Renal cortex interstitium (tissue), 15 donors: ENCODE measurements around the gene CHM. TPM values are rescaled to one million over a fixed set of nuclear protein-coding genes. Genes with fewer than 3 reads are reported as not detected.
"Not testable (repeated sequence)": the region's sequence is repeated elsewhere in the genome, so short reads cannot be mapped to it uniquely, and the experiment has no call there.

Source experiments
- DNase-seq, 11 donors: peaks; one replicate each; pipeline ENCODE4 v3.0.0-alpha.2; 2013; ENCODE audit warnings: low read depth in 9 of 11, low spot score in 4 of 11; ENCODE audit errors: extremely low read depth in 1 of 11
- long read RNA-seq, 16 experiments: transcript quantifications; one replicate each; lab custom pipeline, GENCODE V29; 2026
- polyA plus RNA-seq, 3 donors: library from polyadenylated mRNA; unstranded; fragments of 120-200 nt; gene quantifications; one replicate each; pipeline ENCODE4 v1.2.1, GENCODE V29; 2013; ENCODE audit not compliant: insufficient read length in 3 of 3

CHM gene, protein sequence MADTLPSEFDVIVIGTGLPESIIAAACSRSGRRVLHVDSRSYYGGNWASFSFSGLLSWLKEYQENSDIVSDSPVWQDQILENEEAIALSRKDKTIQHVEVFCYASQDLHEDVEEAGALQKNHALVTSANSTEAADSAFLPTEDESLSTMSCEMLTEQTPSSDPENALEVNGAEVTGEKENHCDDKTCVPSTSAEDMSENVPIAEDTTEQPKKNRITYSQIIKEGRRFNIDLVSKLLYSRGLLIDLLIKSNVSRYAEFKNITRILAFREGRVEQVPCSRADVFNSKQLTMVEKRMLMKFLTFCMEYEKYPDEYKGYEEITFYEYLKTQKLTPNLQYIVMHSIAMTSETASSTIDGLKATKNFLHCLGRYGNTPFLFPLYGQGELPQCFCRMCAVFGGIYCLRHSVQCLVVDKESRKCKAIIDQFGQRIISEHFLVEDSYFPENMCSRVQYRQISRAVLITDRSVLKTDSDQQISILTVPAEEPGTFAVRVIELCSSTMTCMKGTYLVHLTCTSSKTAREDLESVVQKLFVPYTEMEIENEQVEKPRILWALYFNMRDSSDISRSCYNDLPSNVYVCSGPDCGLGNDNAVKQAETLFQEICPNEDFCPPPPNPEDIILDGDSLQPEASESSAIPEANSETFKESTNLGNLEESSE
- polyA plus RNA-seq: 10 to 100 TPM; 24.7 to 32.7 (median 28.5) TPM
- long read RNA-seq, donor 1, full-length matches to known transcripts: 1 of 1 reads
- long read RNA-seq, donor 1, partial matches to known transcripts: 0 of 1 reads
- long read RNA-seq, donor 1, other reads (novel, unspliced or antisense): 0 of 1 reads
- long read RNA-seq, donor 2, full-length matches to known transcripts: 1 of 1 reads
- long read RNA-seq, donor 2, partial matches to known transcripts: 0 of 1 reads
- long read RNA-seq, donor 2, other reads (novel, unspliced or antisense): 0 of 1 reads
- long read RNA-seq, donor 3, full-length matches to known transcripts: 4 of 4 reads
- long read RNA-seq, donor 3, partial matches to known transcripts: 0 of 4 reads
- long read RNA-seq, donor 3, other reads (novel, unspliced or antisense): 0 of 4 reads
- long read RNA-seq, donor 4, full-length matches to known transcripts: 4 of 4 reads
- long read RNA-seq, donor 4, partial matches to known transcripts: 0 of 4 reads
- long read RNA-seq, donor 4, other reads (novel, unspliced or antisense): 0 of 4 reads
- long read RNA-seq, donor 5, full-length matches to known transcripts: 5 of 5 reads
- long read RNA-seq, donor 5, partial matches to known transcripts: 0 of 5 reads
- long read RNA-seq, donor 5, other reads (novel, unspliced or antisense): 0 of 5 reads
- long read RNA-seq, donor 6, full-length matches to known transcripts: 5 of 11 reads
- long read RNA-seq, donor 6, partial matches to known transcripts: 6 of 11 reads
- long read RNA-seq, donor 6, other reads (novel, unspliced or antisense): 0 of 11 reads
- long read RNA-seq, donor 7, partial matches to known transcripts: 0 of 2 reads
- long read RNA-seq, donor 7, other reads (novel, unspliced or antisense): 0 of 2 reads
- long read RNA-seq, donor 8, full-length matches to known transcripts: 3 of 3 reads
- long read RNA-seq, donor 8, partial matches to known transcripts: 0 of 3 reads
- long read RNA-seq, donor 8, other reads (novel, unspliced or antisense): 0 of 3 reads
- long read RNA-seq, donor 9, full-length matches to known transcripts: 1 of 1 reads
- long read RNA-seq, donor 9, partial matches to known transcripts: 0 of 1 reads
- long read RNA-seq, donor 9, other reads (novel, unspliced or antisense): 0 of 1 reads
- long read RNA-seq, donor 10, full-length matches to known transcripts: 1 of 1 reads
- long read RNA-seq, donor 10, partial matches to known transcripts: 0 of 1 reads
- long read RNA-seq, donor 10, other reads (novel, unspliced or antisense): 0 of 1 reads
- long read RNA-seq, donor 11, full-length matches to known transcripts: 3 of 3 reads
- long read RNA-seq, donor 11, partial matches to known transcripts: 0 of 3 reads
- long read RNA-seq, donor 11, other reads (novel, unspliced or antisense): 0 of 3 reads
- long read RNA-seq, donor 12, partial matches to known transcripts: 0 of 1 reads
- long read RNA-seq, donor 12, other reads (novel, unspliced or antisense): 0 of 1 reads
- long read RNA-seq, donor 13, full-length matches to known transcripts: 6 of 16 reads
- long read RNA-seq, donor 13, partial matches to known transcripts: 10 of 16 reads
- long read RNA-seq, donor 13, other reads (novel, unspliced or antisense): 0 of 16 reads
- long read RNA-seq, donor 14, full-length matches to known transcripts: 5 of 5 reads
- long read RNA-seq, donor 14, partial matches to known transcripts: 0 of 5 reads
- long read RNA-seq, donor 14, other reads (novel, unspliced or antisense): 0 of 5 reads
- long read RNA-seq, donor 15, full-length matches to known transcripts: 1 of 1 reads
- long read RNA-seq, donor 15, partial matches to known transcripts: 0 of 1 reads
- long read RNA-seq, donor 15, other reads (novel, unspliced or antisense): 0 of 1 reads
- long read RNA-seq, donor 16, full-length matches to known transcripts: 5 of 10 reads
- long read RNA-seq, donor 16, partial matches to known transcripts: 5 of 10 reads
- long read RNA-seq, donor 16, other reads (novel, unspliced or antisense): 0 of 10 reads

DNA sequence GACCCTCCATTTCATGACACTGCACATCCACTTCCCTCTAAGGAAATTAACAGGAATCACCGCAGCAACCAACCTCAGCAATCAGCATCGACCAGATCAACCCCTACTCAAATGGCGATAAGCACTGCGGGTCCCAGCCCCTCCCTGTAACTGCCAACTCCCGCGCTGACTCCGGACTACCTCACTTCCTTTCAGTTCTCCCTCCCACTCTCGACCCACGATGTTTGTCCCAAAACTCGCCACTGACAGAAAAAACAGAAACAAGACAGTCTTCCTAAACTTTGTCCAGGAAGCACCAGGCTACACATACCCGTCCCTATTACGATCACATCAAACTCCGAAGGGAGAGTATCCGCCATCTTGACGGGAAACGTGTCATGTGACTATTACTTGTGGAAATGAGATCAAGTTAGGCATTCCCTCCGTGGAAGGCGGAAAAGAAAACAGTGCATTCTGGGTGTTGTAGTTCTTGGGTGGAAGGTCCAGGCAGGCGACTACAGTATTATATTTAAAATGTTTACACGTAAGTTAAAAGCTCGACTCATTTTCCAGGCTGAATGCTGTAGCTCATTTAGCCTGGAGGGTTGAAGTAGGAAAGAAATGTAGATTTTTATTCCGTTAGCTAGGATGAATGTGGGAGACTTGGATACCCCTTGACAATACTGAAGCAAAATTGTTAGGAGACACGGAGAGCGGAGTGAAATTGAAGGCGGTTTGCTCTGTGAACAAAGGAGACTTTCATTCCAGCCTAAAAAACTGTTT is at the start of gene CHM:
CHM (minus strand) TSS at position 385 of the 762 bp plus-strand sequence; CDS start at position 359, 26 bp downstream.
- DNase-seq: peak; percentile 67 to 91 (median 80)

DNA sequence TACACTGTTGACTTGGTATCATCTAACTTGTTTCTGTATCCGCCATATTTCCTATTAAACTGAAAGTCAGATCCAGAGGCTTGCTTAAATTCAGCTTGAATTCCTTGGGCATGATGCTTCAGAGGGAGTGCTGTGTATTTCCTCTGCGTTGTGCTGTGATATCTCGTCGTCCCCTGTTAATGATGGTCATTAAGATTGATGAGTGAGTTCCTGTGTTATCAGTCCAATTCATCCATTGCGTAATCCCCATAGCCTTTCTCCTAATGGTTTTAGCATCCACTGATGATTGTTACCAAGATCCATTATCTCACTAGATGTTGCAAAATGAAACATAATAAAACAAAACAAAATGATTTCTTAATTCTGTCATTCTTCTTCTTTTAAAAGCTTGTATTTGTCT is 31.3 kb upstream of the CHM start:
- no peak for DNase-seq

DNA sequence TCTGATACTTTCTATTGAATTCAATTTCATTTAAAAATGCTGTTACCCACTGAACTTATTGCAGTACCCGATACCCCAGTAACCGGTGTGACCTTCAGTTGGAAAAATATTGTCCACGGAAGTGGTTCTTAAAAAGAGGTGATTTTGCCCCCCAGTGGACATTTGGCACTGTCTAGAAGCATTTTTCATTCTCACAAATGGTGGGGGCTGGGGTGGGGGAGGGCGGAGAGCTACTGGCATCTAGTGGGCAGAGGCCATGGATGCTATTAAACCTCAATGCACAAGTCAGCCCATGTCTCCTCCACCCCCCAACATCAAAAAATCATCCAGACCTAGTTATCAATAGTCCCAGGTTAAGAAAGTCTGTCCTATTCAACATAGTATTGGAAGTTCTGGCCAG is 19.6 kb upstream of the CHM start:
- no peak for DNase-seq

DNA sequence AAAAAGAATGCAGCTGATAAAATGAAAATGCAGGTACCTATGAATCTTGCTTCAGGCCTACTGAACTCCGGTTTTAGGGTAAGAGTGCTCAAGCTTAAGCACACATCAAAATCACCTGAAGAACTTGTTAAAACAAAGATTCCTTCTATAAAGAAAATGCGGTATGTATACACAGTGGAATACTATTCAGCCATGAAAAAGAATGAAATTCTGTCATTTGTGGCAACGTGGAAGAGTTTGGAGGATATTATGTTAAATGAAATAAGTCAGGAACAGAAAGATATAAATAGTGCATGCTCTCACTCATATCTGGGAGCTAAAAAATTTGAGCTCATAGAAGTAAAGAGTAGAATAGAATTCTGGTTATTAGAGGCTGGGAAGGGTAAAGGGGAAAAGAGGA is 14.0 kb upstream of the CHM start:
- DNase-seq: no peak

DNA sequence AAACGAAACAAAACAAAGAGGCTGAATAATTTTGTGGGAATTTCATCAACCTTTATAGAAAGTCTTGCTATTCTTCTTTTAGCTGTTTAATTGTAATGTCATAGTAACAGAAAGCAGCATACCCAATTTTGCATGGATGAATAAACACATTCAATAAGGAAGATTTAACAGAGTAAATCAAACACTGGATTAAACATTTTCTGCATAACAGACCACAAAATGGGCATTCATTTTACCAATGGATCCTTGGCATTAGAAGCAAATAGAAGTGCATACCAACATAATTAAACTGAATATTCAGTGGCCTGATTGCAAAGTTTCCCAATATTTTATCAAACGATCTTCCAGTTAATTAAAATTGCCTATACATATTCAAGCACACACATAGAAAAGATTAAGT is 4.4 kb upstream of the CHM start:
- no peak for DNase-seq

DNA sequence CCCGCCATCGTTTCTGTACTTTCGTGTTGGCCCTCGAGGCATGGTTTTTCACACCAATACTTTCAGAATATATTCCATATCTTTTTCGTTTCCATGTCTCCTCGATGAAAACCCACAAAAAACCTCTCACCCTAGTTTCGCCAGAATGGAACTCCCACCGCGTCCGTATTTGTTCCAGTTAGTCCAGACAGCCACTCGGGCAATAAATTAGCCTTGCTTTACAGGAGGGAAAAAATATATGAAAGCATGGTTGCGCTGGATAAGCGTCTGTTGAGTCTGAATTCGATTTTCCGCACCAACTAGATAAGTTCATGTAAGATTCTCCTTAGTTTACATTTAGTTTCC is 550 bp upstream of the CHM start:
- DNase-seq: peak in 2 of 11 donors; percentile 4 to 10

DNA sequence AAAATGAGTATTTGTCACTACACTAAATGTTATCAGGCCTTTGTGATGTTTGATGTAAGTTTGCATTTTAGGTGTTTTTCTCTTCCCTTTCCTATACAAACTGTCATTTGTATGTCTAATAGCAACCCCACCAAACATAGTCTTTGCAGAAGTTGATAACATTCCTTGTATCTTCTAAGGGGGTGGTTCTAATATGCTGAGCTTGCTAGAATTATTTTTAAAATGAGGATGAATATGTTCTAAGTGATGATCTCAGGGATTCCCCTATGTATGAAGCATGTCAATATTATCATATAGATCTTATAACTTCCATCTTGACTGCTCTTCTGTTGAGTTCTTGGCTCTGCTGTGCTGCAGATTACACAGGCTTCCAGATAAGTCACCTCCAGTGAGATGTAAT is 3.1 kb downstream of the CHM start:
- DNase-seq: no peak

DNA sequence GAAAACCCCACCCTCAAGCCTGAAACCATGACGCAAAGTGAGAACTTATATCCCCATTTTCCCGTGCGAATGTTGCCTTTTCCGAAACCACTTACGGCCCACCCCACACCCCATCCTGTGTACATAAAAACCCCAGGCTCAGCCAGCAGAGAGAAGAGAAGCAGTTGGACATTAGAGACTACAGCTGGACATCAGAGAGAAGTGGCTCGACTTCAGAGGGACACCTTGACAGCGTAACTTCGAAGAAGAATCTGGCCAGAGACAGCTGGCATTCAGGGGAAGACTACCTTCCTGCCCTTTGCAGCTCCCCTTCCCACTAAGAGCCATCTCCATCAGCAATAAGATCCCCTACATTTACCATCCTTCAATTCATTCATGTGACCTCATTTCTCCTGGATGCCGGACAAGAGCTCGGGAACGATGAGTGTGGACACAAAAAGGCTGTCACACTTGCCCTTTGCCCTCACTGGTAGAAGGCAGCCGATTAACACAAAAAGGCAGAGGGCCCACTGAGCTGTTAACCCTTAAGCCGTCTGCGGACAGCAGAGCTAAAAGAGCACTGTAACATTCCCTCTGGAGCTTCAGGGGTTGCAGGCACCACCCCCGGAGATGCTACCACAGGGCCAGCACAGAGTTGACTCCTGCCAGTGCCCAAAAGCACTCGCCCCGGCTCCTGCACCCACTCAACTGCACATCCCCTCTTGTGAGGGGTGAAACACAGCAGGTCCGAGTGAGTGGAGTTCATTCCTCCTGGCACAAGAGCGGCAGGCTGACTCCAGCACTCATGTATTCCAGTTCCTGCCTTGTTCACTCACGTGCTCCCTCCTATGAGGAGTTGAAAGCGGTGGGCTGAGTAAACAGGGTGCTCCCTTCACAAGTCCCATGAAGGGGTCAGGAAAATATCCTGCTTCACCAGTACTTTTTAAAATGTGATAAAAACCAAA is 7.5 kb downstream of the CHM start:
- no peak for DNase-seq

DNA sequence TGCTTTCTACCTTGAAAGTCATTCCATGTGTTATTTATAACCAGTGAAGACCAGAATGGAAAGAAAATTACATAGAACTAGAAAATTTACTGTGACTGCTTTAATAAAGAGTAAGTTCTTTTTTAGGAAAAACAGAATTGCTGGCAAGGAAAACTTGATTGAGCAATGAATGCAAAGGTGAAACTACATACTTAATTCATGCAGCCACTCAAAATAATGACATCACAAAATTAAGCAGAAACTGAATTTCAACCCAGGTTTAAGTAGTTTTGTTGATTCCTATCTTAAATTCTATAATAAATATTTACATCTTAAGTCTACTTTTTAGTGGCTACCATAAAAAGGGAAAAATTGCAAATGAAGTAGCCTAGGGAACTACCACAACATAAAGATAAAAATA is 14.0 kb downstream of the CHM start:
- no peak for DNase-seq

DNA sequence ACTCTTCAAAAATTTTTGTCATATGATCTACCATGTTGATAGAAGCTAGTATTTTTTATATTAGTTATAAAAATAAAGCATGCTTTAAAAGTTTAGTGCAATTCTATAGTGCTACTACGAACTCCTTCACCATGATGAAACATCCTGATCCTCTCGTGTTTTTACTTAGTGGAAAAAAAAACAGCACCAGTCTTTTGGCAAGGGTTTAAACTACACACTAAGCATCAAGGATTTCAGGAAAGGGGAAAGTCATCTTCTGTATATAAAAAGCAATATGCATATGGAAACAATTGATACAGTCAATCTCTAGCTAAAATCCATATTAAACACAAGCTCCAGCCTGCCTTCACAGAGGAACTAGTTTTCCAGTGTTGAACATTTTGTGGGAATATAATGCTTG is 18.7 kb downstream of the CHM start:
- no peak for DNase-seq

DNA sequence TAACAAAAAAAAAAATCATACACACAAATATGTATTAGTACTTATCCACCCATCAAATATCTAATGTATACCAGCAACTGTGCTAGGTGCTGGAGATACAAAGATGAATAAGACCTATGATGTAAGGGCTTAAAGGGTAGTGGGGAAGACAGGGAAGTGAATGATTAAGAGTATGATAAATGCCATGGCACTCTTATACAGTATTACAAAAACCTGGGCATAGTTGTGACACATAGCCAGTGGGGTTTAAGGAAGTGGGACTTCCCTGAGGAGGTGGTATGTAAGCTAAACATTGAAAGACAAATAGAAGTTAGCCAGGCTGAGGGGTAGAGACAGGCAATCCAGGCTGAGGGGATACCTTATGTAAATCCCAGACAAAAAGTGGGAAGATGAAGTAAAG is 23.5 kb downstream of the CHM start:
- no peak for DNase-seq

DNA sequence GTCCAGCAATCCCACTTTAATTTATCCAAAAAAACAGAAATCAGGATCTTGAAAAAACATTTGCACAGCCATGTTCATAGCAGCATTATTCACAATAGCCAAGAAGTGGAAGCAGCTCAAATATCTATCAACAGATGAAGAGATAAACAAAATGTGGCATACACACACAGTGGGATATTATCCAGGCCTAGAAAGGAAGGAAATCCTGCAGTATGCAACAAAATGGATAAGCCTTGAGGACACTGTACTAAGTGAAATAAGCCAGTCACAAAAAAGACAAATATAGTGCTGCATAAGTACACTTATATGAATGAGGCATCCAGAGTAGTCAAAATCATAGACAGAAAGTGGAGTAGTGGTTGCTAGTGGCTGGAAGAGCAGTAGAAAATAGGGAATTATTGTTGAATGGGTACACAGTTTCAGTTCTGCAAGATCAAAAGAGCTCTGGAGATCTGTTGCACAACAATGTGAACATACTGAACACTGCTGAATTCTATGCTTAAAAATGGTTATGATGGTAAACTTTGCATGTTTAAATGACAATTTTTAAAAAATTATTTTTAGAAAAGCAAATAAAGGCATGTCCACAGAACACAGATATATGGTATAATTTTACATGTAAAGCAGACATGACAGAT is 25.6 kb downstream of the CHM start:
- DNase-seq: no peak

DNA sequence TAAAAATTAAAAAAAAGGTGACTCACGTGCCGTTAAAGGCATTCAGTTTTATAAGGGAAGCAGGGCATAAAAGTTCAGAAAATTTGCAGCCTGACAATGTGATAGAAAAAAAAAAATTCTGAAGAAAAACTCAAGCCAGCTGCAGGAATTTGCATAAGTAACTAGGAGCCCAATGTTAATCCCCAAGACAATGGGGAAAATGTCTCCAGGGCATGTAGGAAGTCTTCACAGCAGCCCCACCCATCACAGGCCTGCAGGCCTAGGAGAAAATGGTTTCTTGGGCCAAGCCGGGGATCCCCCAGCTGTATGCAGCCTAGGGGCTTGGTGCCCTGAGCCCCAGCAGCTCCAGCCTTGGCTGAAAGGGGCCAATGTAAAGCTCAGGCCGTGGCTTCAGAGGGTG is 31.2 kb downstream of the CHM start:
- no peak for DNase-seq

DNA sequence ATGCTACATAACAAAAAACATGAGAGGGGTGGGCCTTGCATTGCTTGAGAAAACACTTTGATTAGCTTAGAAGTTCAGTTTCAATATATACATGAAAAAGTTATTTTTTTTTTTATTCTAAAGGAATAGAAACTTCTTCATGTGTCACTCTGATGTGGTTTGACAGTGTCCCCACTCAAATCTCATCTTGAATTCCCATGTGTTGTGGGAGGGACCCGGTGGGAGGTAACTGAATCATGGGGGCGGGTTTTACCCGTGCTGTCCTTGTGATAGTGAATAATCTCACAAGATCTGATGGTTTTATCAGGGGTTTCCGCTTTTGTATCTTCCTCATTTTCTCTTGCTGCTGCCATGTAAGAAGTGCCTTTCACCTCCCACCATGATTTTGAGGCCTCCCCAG is 32.4 kb downstream of the CHM start:
- DNase-seq: not testable (repeated sequence)
